ENCODE data around the gene DNAJB13. TPM values are rescaled to one million over a fixed set of nuclear protein-coding genes. Genes with fewer than 3 reads are reported as not detected.

The DNAJB13 gene
- 0.59 to 0.75 TPM (median 0.60 TPM) in 3 replicates for total RNA-seq

- no peak within 1 kb of the TSS for H3K27ac Mint-ChIP-seq
- TF ChIP-seq, protein P1, sequence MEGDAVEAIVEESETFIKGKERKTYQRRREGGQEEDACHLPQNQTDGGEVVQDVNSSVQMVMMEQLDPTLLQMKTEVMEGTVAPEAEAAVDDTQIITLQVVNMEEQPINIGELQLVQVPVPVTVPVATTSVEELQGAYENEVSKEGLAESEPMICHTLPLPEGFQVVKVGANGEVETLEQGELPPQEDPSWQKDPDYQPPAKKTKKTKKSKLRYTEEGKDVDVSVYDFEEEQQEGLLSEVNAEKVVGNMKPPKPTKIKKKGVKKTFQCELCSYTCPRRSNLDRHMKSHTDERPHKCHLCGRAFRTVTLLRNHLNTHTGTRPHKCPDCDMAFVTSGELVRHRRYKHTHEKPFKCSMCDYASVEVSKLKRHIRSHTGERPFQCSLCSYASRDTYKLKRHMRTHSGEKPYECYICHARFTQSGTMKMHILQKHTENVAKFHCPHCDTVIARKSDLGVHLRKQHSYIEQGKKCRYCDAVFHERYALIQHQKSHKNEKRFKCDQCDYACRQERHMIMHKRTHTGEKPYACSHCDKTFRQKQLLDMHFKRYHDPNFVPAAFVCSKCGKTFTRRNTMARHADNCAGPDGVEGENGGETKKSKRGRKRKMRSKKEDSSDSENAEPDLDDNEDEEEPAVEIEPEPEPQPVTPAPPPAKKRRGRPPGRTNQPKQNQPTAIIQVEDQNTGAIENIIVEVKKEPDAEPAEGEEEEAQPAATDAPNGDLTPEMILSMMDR (IDR thresholded peaks at IDR 0.05; ENCODE audit: unreplicated experiment), result no peak
- no peak within 1 kb of the TSS for H3K4me3 Mint-ChIP-seq
- no peaks in the 10 kb centered on the region for H3K27me3 Mint-ChIP-seq (ENCODE audit: low read depth)
- no peak for DNase-seq (ENCODE audit: low spot score in 2 of 2, unreplicated experiment in 2 of 2)
- H3K36me3 Mint-ChIP-seq, result peaks cover 12% of the 10 kb centered on the region
- peaks cover 14% of the 10 kb centered on the region for H3K9me3 Mint-ChIP-seq
- peaks cover 2% of the 10 kb centered on the region for H3K4me1 Mint-ChIP-seq
Observed at GRCh38 chr11:73950869-73951710, at the start of gene DNAJB13. TSS of gene DNAJB13 (plus strand) at chr11:73951026. CDS start at chr11:73951070, 44 bp downstream.

DNA sequence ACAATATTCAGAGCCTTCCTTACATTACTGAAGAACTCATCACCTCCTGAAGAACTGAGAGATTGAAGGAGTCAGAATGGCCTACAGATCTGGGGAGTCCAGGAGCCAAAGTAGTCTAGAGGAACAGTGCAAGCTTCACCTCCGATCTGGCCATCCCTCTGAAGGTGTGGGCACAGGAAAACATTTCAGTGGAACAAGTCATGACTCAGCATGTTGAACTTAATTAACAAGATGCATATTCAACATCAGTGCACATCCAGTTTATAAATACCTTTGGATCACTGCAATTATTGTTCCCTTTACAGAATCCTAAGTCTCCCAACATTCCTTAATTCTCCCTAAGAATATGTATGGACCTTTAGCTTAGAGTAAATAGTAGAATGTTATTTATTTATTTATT is 48.5 kb upstream of the DNAJB13 start:
- TF ChIP-seq, protein P1 (IDR thresholded peaks at IDR 0.05; ENCODE audit: unreplicated experiment), result no peak
- H3K4me1 Mint-ChIP-seq, result no peaks in the 10 kb centered on the region
- H3K27ac Mint-ChIP-seq, result no peak overlapping the region
- no peak for DNase-seq (ENCODE audit: low spot score in 2 of 2, unreplicated experiment in 2 of 2)
- peaks cover 26% of the 10 kb centered on the region for H3K36me3 Mint-ChIP-seq
- no peaks in the 10 kb centered on the region for H3K27me3 Mint-ChIP-seq (ENCODE audit: low read depth)
- H3K4me3 Mint-ChIP-seq, result no peak overlapping the region
- no peaks in the 10 kb centered on the region for H3K9me3 Mint-ChIP-seq

DNA sequence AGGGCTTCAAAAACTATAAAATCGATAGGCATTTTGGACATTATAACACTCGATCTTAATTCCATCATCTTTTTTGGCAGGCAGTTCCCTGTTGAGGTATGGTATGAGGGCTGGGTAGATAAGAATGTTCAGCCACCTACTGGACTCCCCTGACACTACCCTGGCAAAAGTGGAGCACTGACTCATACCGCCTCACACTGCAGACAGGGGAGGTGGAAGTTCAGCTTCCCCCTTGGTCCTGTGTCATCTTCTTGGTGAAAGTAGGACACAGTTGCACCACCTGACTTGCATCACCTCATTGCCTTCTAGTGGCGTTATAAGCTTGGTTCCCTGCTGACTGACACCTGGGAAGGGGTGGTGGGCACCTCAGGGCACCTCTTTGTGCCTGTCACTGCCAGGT is 43.6 kb upstream of the DNAJB13 start:
- H3K27me3 Mint-ChIP-seq (ENCODE audit: low read depth), result no peaks in the 10 kb centered on the region

DNA sequence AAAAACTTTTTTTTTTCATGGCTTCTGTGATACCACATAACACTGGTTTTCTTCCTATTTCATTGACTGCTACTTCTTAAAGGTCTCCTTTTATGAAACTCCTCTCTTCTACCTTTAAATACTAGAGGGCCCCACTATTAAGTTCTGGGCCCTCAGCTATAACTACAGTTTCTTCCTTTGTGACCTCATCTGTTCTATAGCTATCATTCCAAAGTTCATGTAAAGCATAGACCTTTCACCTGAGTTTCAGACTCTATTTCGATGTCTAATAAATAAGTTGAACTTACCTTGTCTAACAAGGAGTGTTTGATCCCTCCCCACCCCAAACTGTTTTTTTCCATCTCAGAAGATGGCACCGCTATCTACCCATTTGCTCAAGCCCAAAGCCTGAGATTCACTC is 38.8 kb upstream of the DNAJB13 start:
- Mint-ChIP-seq H3K4me3 (no peak overlapping the region), H3K27ac (no peak overlapping the region), H3K27me3 (ENCODE audit: low read depth) (no peaks in the 10 kb centered on the region), H3K36me3 (peaks cover 28% of the 10 kb centered on the region), H3K9me3 (no peaks in the 10 kb centered on the region), H3K4me1 (no peaks in the 10 kb centered on the region)
- no peak for DNase-seq (ENCODE audit: low spot score in 2 of 2, unreplicated experiment in 2 of 2)
- TF ChIP-seq, protein P1 (IDR thresholded peaks at IDR 0.05; ENCODE audit: unreplicated experiment), result no peak

More for the DNA sequence above, 43.6 kb upstream of the DNAJB13 start:
- peaks cover 18% of the 10 kb centered on the region for H3K36me3 Mint-ChIP-seq
- no peak overlapping the region for H3K4me3 Mint-ChIP-seq
- no peak overlapping the region for H3K27ac Mint-ChIP-seq
- H3K9me3 Mint-ChIP-seq, result no peaks in the 10 kb centered on the region
- DNase-seq (ENCODE audit: low spot score in 2 of 2, unreplicated experiment in 2 of 2), result no peak
- no peaks in the 10 kb centered on the region for H3K4me1 Mint-ChIP-seq
- TF ChIP-seq, protein P1 (IDR thresholded peaks at IDR 0.05; ENCODE audit: unreplicated experiment), result no peak

- Mint-ChIP-seq H3K4me1 (no peaks in the 10 kb centered on the region), H3K27ac (no peak overlapping the region), H3K36me3 (peaks cover 37% of the 10 kb centered on the region), H3K9me3 (no peaks in the 10 kb centered on the region), H3K27me3 (ENCODE audit: low read depth) (no peaks in the 10 kb centered on the region), H3K4me3 (no peak overlapping the region)
- TF ChIP-seq, protein P1 (IDR thresholded peaks at IDR 0.05; ENCODE audit: unreplicated experiment), result no peak
- DNase-seq (ENCODE audit: low spot score in 2 of 2, unreplicated experiment in 2 of 2), result no peak
Observed at GRCh38 chr11:73913472-73913871, 37.4 kb upstream of the DNAJB13 start.

All from mesothelial cell of epicardium (in vitro differentiated cells).